ENCODE results near the gene HIPK4. TPM values are rescaled to one million over a fixed set of nuclear protein-coding genes. Genes with fewer than 3 reads are reported as not detected.
A peak's percentile ranks its signal among the peaks of the same experiment; 100 is the strongest.

The HIPK4 gene
- total and polyA plus RNA-seq, 9 of the 15 experiments (the other 6 are each of a cell fraction or from before 2014, with no cell fraction given), result 0.06 to 0.09 TPM; not detected in 7

GRCh38 chr19:40398417-40399131 is 8.6 kb upstream of the HIPK4 start (continued):
- no peak for TF ChIP-seq PYGO2 (tag; IDR thresholded peaks at IDR 0.05)
- no peak for TF ChIP-seq SOX6 (IDR thresholded peaks at IDR 0.05)
- no peak for TF ChIP-seq GABPB1 (CRISPR knock-in tag; IDR thresholded peaks at IDR 0.05)
- no peak for TF ChIP-seq HNRNPUL1 (IDR thresholded peaks at IDR 0.05; ENCODE audit: low read length)
- TF ChIP-seq ZNF282 (CRISPR knock-in tag; IDR thresholded peaks at IDR 0.05), result 0 out of 2 replicates have a peak, but pooled peaks have one; percentile 74
- TF ChIP-seq CCNT2 (IDR thresholded peaks at IDR 0.05; ENCODE audit: borderline replicate concordance, extremely low read depth, insufficient read length, low read depth, low read length), result peak; percentile 39
- TF ChIP-seq THAP7 (CRISPR knock-in tag; IDR thresholded peaks at IDR 0.05), result no peak
- TF ChIP-seq ZNF318 (IDR thresholded peaks at IDR 0.05; ENCODE audit: borderline replicate concordance in 1 of 2, low read depth in 1 of 2), result no peak
- TF ChIP-seq SRSF1 (IDR thresholded peaks at IDR 0.05; ENCODE audit: low read depth, low read length), result no peak
- peak; percentile 38; the same call in 1 of the 2 replicates for TF ChIP-seq NR3C1 (CRISPR knock-in tag; IDR thresholded peaks at IDR 0.05)
- peak; percentile 59 for TF ChIP-seq HMBOX1 (IDR thresholded peaks at IDR 0.05)
- no peak for TF ChIP-seq SFPQ (IDR thresholded peaks at IDR 0.05; ENCODE audit: low read depth, low read length)
- TF ChIP-seq FOXO4 (CRISPR knock-in tag; IDR thresholded peaks at IDR 0.05), result no peak

All from K562 (cell line).